ENCODE results near the gene SGMS1.

SGMS1 gene

DNA sequence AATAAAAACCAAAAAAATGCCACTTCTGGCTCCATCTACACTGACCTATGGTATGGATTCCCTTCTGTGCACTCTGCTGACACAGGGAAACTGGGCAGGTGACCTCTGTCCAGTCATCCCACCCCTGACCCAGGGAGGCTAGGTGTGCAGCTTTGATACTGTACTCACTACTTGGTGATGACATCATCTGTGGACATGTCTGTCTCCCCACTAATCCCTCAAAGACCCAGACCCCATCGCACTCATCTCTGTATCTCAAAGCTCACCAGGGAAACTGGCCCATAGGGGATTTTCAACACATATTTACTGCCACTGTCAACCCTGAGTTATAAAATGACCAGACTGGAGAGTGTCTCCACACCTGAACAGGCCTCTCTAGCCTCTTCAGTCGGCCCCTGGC is 10.6 kb downstream of the SGMS1 start:
- no peak for TF ChIP-seq CTCF (IDR thresholded peaks at IDR 0.05; ENCODE audit: extremely low read depth, missing control alignments)
- peak; percentile 34 for DNase-seq (ENCODE audit: low spot score)

DNA sequence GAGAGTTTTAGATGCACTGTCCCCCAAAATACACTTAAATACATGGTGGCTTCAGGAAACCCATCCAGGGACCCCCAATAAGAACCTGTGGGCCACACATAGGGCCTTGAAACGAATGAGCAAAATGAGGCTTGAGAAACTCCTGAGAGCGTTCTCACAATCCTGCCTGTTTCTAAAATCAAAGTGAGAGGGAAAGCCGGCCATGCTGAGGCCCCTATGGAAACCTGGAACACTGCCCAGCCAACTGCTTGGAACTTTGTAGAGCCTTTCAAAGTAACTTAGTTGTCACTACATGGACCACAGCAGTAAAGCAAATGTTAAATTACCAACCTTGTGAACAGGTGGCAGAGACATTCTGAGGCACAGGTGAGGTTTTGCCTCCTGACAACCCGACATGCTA is 13.4 kb downstream of the SGMS1 start:
- no peak for DNase-seq (ENCODE audit: low spot score)
- no peak for TF ChIP-seq CTCF (IDR thresholded peaks at IDR 0.05; ENCODE audit: extremely low read depth, missing control alignments)

DNA sequence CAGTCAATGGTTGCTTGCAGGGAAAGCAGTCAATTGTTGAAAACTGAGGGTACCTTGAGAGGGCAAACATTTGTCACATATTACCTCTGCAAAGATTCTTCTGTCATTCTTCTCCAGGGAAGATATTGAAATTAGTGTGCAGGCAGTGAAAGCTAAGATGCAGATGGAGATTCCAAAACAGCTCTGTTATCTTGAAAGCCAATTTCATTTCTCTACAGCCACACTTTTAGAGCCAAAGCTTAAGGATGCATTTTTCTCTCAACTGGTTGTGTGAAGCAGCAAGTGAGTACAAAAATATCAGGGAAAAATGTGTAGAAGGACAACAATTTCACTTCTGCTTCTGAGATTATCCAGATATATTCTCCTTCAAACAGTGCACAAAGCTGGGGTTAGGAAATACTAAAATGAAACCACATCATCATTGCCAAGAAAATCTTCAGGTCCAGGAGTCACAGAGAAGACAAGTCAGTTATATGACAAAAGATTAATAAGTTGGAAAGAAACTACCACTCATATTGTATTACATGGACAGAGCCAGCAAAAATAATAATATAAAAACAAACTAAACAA is 16.3 kb downstream of the SGMS1 start:
- no peak for TF ChIP-seq CTCF (IDR thresholded peaks at IDR 0.05; ENCODE audit: extremely low read depth, missing control alignments)
- DNase-seq (ENCODE audit: low spot score), result no peak

GRCh38 chr10:50605951-50606270 is 17.8 kb downstream of the SGMS1 start:
- no peak for DNase-seq (ENCODE audit: low spot score)
- TF ChIP-seq CTCF (IDR thresholded peaks at IDR 0.05; ENCODE audit: extremely low read depth, missing control alignments), result no peak

GRCh38 chr10:50605269-50605950 is 18.3 kb downstream of the SGMS1 start:
- TF ChIP-seq CTCF (IDR thresholded peaks at IDR 0.05; ENCODE audit: extremely low read depth, missing control alignments), result no peak
- peak; percentile 21 for DNase-seq (ENCODE audit: low spot score)

- TF ChIP-seq CTCF (IDR thresholded peaks at IDR 0.05; ENCODE audit: extremely low read depth, missing control alignments), result no peak
- no peak for DNase-seq (ENCODE audit: low spot score)
These were observed 18.9 kb downstream of the SGMS1 start for GRCh38 chr10:50604809-50605208.

- peak; percentile 47 for DNase-seq (ENCODE audit: low spot score)
These were observed 19.6 kb downstream of the SGMS1 start for GRCh38 chr10:50604049-50604640.

More at GRCh38 chr10:50604049-50604640, 19.6 kb downstream of the SGMS1 start:
- TF ChIP-seq CTCF (IDR thresholded peaks at IDR 0.05; ENCODE audit: extremely low read depth, missing control alignments), result no peak

All from GM20000 (cell line).